Measurements from ENCODE around the gene GABRG3. TPM values are rescaled to one million over a fixed set of nuclear protein-coding genes. Genes with fewer than 3 reads are reported as not detected.

Gene GABRG3
- polyA plus RNA-seq (ENCODE audit: insufficient read length in 12 of 12), result 1 to 10 TPM in 1 of 12 donors, under 1 TPM in 9, not detected in 2; 0.14 to 1.3 (median 0.29) TPM
- long read RNA-seq, donor 1, result 0 reads
- long read RNA-seq, donor 2, result 0 reads
- long read RNA-seq, donor 3, result 0 reads
- long read RNA-seq, donor 4, result 0 reads
- long read RNA-seq, donor 5, result 0 reads
- long read RNA-seq, donor 6, result 0 reads
- long read RNA-seq, donor 7, result 0 reads
- long read RNA-seq, donor 8, result 0 reads
- long read RNA-seq, donor 9, result 0 reads
- long read RNA-seq, donor 10, result 0 reads
- long read RNA-seq, donor 11, result 0 reads

GRCh38 chr15:26970712-26971210 is at the start of gene GABRG3:
Gene GABRG3 (plus strand): TSS chr15:26971181.
- DNase-seq, result no peak

GRCh38 chr15:26921433-26921832 is 49.5 kb upstream of the GABRG3 start:
- no peak for DNase-seq

- peak; percentile 35 for DNase-seq
Measured at GRCh38 chr15:26926081-26926480, 44.9 kb upstream of the GABRG3 start.

- DNase-seq, result no peak
Measured at GRCh38 chr15:26928051-26928450, 42.9 kb upstream of the GABRG3 start.

GRCh38 chr15:26929588-26929987 is 41.4 kb upstream of the GABRG3 start:
- no peak for DNase-seq

GRCh38 chr15:26934848-26935247 is 36.1 kb upstream of the GABRG3 start:
- no peak for DNase-seq

GRCh38 chr15:26935322-26935721 is 35.7 kb upstream of the GABRG3 start:
- DNase-seq, result no peak

GRCh38 chr15:26936502-26936901 is 34.5 kb upstream of the GABRG3 start:
- DNase-seq, result no peak

GRCh38 chr15:26937134-26937533 is 33.8 kb upstream of the GABRG3 start:
- no peak for DNase-seq

- no peak for DNase-seq
Measured at GRCh38 chr15:26939398-26939797, 31.6 kb upstream of the GABRG3 start.

- no peak for DNase-seq
Measured at GRCh38 chr15:26941489-26941888, 29.5 kb upstream of the GABRG3 start.

GRCh38 chr15:26943866-26944265 is 27.1 kb upstream of the GABRG3 start:
- no peak for DNase-seq

- no peak for DNase-seq
Measured at GRCh38 chr15:26945046-26945445, 25.9 kb upstream of the GABRG3 start.

- DNase-seq, result no peak
Measured at GRCh38 chr15:26950001-26950400, 21.0 kb upstream of the GABRG3 start.

GRCh38 chr15:26954403-26954802 is 16.6 kb upstream of the GABRG3 start:
- DNase-seq, result no peak

- DNase-seq, result peak; percentile 44
Measured at GRCh38 chr15:26967719-26968269, 3.2 kb upstream of the GABRG3 start.

GRCh38 chr15:26968806-26969205 is 2.2 kb upstream of the GABRG3 start:
- DNase-seq, result no peak

- DNase-seq, result no peak
Measured at GRCh38 chr15:26971271-26972018, 464 bp downstream of the GABRG3 start.

- DNase-seq, result no peak
Measured at GRCh38 chr15:26972636-26973035, 1.7 kb downstream of the GABRG3 start.

GRCh38 chr15:26974120-26974780 is 3.3 kb downstream of the GABRG3 start:
- peak; percentile 31 for DNase-seq

- DNase-seq, result no peak
Measured at GRCh38 chr15:26981492-26981891, 10.5 kb downstream of the GABRG3 start.

GRCh38 chr15:26983822-26984221 is 12.8 kb downstream of the GABRG3 start:
- DNase-seq, result no peak
